Glutamatergic neuron (in vitro differentiated cells): ENCODE data around the gene TBX15. TPM values are rescaled to one million over a fixed set of nuclear protein-coding genes. Genes with fewer than 3 reads are reported as not detected.

Experiments used
- DNase-seq: peaks from one replicate; pipeline ENCODE4 v3.0.0; 2022
- H3K27ac Mint-ChIP-seq: one replicate; pipeline ENCODE4 v1.8.0; 2020; ENCODE audit warnings: mild to moderate bottlenecking, mixed read lengths, inconsistent platforms; ENCODE audit not compliant: unreplicated experiment
- H3K27me3 Mint-ChIP-seq: one replicate; pipeline ENCODE4 v1.8.0; 2020; ENCODE audit warnings: mild to moderate bottlenecking, moderate library complexity, mixed read lengths, inconsistent platforms; ENCODE audit not compliant: unreplicated experiment
- H3K36me3 Mint-ChIP-seq: one replicate; pipeline ENCODE4 v1.8.0; 2020; ENCODE audit warnings: mild to moderate bottlenecking, mixed read lengths, inconsistent platforms; ENCODE audit not compliant: unreplicated experiment
- H3K4me1 Mint-ChIP-seq: one replicate; pipeline ENCODE4 v1.8.0; 2020; ENCODE audit warnings: mild to moderate bottlenecking, low read depth, mixed read lengths, inconsistent platforms; ENCODE audit not compliant: unreplicated experiment
- H3K4me3 Mint-ChIP-seq: one replicate; pipeline ENCODE4 v1.8.0; 2020; ENCODE audit warnings: mild to moderate bottlenecking, mixed read lengths, inconsistent platforms; ENCODE audit not compliant: unreplicated experiment
- H3K9me3 Mint-ChIP-seq: one replicate; pipeline ENCODE4 v1.8.0; 2020; ENCODE audit warnings: mild to moderate bottlenecking, moderate library complexity, mixed read lengths, inconsistent platforms; ENCODE audit not compliant: unreplicated experiment
- CTCF ChIP-seq: fragments of 200-600 bp; sonication (generic); IDR thresholded peaks from one replicate; pipeline ENCODE4 v1.5.0; 2021; ENCODE audit not compliant: partially characterized antibody, unreplicated experiment
- total RNA-seq: library from RNA; stranded (reverse); fragmentation: NEBNext Ultra II Directional; extraction: Animal tissue kit (Norgen Biotek cat#: 25700); gene quantifications from one replicate; pipeline ENCODE4 v1.2.1, GENCODE V29; 2021; ENCODE audit not compliant: unreplicated experiment

TBX15 gene
- total RNA-seq, 1 donor from 2014 or later = 0.69 TPM

DNA sequence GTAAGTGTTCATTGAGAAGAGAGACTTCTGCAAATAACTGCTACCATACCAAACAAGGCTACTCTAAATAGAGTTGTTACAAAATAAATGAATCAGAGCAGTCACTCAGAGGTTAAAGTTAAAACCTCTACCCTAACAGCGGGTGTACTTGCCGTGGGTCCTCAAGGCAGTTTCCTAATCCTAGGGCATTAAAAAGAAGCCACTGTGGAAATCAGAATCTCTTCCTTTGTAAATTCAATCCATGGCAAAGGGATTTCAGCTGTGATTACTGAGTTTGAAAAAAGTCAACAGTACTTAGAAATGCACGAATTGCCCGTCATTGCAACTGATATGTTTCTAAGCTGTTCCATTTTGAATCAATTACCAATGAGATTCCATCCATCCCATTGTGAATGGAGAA lies 13.5 kb downstream of the TBX15 start:
- no peak for DNase-seq
- H3K9me3 Mint-ChIP-seq = peaks cover 2% of the 10 kb centered on the region
- H3K27me3 Mint-ChIP-seq = peaks cover 5% of the 10 kb centered on the region
- no peak overlapping the region for H3K4me3 Mint-ChIP-seq
- peaks cover 4% of the 10 kb centered on the region for H3K4me1 Mint-ChIP-seq
- H3K36me3 Mint-ChIP-seq = no peaks in the 10 kb centered on the region
- no peak overlapping the region for H3K27ac Mint-ChIP-seq
- no peak for TF ChIP-seq CTCF

GRCh38 chr1:118973531-118974137 lies 14.5 kb downstream of the TBX15 start:
- Mint-ChIP-seq H3K27ac (no peak overlapping the region), H3K4me3 (no peak overlapping the region), H3K27me3 (peaks cover 5% of the 10 kb centered on the region), H3K4me1 (no peaks in the 10 kb centered on the region), H3K9me3 (peaks cover 2% of the 10 kb centered on the region), H3K36me3 (no peaks in the 10 kb centered on the region)
- DNase-seq = no peak
- no peak for TF ChIP-seq CTCF

GRCh38 chr1:118973032-118973431 lies 15.1 kb downstream of the TBX15 start:
- Mint-ChIP-seq H3K4me3 (no peak overlapping the region), H3K9me3 (peaks cover 2% of the 10 kb centered on the region), H3K36me3 (no peaks in the 10 kb centered on the region), H3K4me1 (no peaks in the 10 kb centered on the region), H3K27me3 (peaks cover 5% of the 10 kb centered on the region), H3K27ac (no peak overlapping the region)
- TF ChIP-seq CTCF = no peak
- DNase-seq = no peak

GRCh38 chr1:118970451-118970850 lies 17.7 kb downstream of the TBX15 start:
- Mint-ChIP-seq H3K9me3 (no peaks in the 10 kb centered on the region), H3K4me1 (no peaks in the 10 kb centered on the region), H3K36me3 (no peaks in the 10 kb centered on the region), H3K27me3 (peaks cover 3% of the 10 kb centered on the region), H3K27ac (no peak overlapping the region), H3K4me3 (no peak overlapping the region)
- no peak for TF ChIP-seq CTCF
- no peak for DNase-seq

DNA sequence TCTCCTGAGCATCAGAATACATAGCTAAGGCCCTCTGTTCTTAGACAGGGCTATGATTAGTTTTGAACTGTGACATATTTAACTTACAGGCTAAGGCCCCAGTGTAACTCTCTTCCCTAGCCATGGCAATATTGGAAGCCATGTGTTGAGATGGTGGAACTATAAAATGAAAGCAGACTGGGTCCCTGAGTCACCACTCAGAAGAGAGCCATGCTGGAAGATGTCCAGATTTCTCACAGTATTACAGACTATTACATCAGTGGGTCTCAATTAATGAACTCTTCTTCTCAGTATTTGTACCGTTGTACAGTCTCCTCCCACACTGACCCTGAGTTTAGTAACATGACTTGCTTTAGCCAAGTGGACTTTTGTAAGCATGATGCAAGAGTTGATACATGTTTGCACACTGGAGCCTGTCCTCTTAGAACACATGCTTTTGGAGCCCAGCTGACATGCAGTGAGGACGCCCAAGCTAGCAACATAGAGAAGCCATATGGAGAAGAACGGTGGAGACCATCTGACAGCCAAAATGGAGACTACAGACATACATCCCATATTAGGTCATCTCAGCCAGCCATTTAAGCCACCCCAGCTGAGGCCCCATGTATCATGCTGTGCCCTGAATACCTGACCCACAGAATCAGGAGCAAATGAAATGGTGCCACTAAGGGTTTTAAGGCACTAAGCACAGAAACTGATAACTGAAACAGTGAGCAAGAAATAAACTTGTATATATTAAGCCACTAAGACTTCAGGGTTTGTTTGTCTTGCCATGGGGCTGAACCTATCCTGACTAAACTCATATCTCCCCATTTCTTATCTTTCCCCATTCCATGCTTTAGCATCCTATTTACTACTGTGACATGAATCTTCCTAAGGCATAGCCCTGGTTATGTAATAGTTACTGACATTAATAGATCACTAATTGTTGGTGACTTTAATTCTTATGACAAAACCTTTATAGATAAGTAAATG lies 24.4 kb downstream of the TBX15 start:
- Mint-ChIP-seq H3K9me3 (no peaks in the 10 kb centered on the region), H3K4me3 (no peak overlapping the region), H3K27me3 (peaks cover 2% of the 10 kb centered on the region), H3K4me1 (no peaks in the 10 kb centered on the region), H3K36me3 (peaks cover 5% of the 10 kb centered on the region), H3K27ac (no peak overlapping the region)
- no peak for TF ChIP-seq CTCF
- no peak for DNase-seq
